HG03571 (cell line): Measurements from ENCODE around the gene TMPRSS2.

ENCODE experiments used
- ATAC-seq: cut with Tn5 transposase; IDR thresholded peaks from one replicate; pipeline ENCODE4 v1.9.1; 2021; ENCODE audit not compliant: unreplicated experiment

TMPRSS2 gene

DNA sequence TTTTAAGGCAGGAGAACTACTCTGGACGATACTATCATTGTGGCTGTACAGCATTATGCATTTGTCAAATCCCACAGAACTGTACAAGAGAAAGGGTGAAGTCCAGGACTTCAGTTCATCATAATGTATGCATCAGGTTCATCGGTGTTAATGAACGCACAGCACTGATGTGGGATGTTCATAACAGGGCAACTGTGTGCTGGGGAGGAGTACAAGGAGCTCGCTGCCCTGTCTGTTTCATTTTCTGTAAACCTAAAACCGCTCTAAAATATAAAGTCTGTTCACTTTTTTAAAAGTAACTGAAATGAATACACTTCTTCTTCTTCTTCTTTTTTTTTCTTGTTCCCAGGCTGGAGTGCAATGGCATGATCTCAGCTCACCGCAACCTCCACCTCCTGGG is 25.0 kb downstream of the TMPRSS2 start:
- ATAC-seq, result no peak

- no peak for ATAC-seq
Measured at GRCh38 chr21:41482301-41482700, 25.7 kb downstream of the TMPRSS2 start.

DNA sequence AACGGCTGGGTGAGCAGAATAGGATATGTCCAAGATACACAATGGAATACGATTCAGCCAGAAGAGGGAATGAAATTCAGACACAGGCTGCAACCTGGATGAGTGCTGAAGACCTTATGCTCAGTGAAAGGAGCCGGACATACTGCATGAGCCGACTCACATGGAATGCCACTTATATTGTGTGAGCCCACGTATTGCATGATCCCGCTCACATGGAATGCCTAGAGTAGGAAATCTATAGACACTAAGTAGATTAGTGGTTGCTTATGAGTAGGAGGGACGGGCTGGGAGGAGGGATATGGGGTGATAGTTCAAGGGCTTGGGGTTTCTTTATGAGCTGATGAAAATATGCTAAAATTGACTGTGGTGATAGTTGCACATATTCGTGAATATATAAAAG is 26.8 kb downstream of the TMPRSS2 start:
- no peak for ATAC-seq

DNA sequence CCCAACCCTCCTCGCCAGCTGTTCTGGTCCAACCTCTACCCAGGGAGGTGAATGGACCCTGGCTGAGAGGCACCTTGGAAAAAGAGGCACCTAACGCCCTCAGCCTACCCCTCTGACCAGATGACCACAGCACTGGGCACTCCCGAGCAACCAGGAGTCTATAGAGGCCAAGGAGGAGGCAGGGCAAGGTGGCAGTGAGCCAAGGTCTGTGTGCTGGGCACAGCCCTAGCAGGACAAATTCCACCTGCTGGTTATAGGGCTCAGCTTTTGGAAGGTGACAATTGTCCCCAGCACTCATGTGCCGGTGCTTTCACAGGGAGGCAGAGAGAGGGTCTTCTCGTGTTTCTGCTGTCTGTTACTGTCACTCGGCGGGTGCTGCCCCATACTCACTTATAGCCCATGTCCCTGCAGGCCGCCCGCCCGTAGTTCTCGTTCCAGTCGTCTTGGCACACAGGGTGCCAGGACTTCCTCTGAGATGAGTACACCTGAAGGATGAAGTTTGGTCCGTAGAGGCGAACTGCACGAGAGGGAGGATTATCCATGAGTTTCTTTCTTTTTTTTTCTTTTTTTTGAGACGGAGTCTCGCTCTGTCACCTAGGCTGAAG is 27.8 kb downstream of the TMPRSS2 start:
- ATAC-seq, result no peak

DNA sequence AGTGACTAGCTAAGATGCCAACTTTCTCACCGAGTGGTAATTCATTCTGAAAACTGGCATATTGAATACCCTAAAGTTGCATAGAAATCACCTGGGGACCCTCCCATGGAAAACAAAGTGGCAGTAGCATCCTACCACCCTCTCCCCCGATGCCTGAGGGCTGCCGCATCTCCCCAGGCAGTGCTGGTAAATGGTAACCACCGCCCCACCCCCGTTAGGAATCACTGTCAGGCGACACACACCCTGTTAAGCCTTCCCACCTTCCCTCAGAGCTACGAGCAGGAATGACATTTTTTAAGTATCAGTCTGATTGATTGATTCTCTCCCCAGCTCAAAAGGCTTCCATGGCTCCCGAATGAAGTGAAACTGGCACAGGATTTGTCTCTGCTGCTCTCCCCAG is 28.3 kb downstream of the TMPRSS2 start:
- ATAC-seq, result no peak

GRCh38 chr21:41478319-41479177 is 29.4 kb downstream of the TMPRSS2 start:
- ATAC-seq, result no peak

- ATAC-seq, result no peak
Measured at GRCh38 chr21:41477641-41478318, 30.2 kb downstream of the TMPRSS2 start.

- ATAC-seq, result no peak
Measured at GRCh38 chr21:41475714-41476420, 32.1 kb downstream of the TMPRSS2 start.

GRCh38 chr21:41472753-41473548 is 35.0 kb downstream of the TMPRSS2 start:
- ATAC-seq, result no peak

DNA sequence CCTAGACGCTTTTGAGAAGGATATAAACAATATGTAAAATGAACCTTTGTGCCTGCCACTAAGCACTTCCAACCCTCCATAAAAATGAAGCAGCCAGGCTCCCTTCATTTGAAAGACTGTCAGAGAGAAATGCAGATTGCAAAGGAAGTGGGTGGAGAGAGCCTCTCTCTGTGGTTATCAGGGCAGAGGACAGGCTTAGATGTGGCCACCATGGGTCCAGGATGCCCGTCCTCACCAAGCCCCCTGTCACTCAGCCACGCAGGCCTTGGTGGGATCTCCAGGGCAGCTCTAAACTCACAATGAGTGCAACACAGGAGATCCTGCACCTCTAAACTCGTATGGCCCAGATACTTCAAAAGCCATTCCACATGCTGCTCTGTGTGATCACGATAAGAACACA is 37.9 kb downstream of the TMPRSS2 start:
- ATAC-seq, result no peak

- no peak for ATAC-seq
Measured at GRCh38 chr21:41466024-41466820, 41.7 kb downstream of the TMPRSS2 start.

DNA sequence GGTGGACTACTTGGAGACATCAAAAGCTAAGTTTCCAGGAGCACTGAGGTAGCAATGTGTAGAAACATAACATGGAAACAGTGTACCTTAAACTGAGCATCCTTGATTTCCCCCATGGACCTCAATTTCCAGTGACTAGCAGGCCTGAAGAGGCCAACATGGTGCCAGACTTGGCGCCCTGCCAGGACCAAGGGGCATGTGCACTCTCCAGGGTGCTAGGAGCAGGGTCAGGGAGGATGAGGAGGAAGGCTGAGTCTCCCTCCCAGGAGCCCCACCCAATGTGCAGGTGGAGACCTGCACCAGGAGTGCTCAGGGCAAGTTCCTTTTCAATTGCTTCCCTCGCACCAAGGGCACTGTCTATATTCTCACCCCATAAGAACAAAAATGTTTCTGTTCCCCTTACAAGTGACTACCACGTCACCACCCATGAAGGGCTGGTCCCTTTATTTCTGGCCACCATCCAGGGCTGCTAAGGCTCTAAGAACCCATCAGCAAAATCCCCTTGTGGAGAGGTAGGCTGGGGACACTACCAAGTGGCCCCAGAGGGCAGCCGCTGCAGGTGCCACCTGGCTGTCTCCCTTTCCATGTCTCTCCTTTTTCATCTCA is 42.7 kb downstream of the TMPRSS2 start:
- no peak for ATAC-seq

- ATAC-seq, result no peak
Measured at GRCh38 chr21:41460578-41461527, 47.1 kb downstream of the TMPRSS2 start.

- no peak for ATAC-seq
Measured at GRCh38 chr21:41459884-41460534, 47.9 kb downstream of the TMPRSS2 start.

DNA sequence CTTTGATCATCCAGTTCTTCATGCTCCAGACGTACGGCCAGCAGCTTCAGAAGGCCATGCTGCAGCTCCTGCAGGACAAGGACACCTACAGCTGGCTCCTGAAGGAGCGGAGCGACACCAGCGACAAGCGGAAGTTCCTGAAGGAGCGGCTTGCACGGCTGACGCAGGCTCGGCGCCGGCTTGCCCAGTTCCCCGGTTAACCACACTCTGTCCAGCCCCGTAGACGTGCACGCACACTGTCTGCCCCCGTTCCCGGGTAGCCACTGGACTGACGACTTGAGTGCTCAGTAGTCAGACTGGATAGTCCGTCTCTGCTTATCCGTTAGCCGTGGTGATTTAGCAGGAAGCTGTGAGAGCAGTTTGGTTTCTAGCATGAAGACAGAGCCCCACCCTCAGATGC is 49.4 kb downstream of the TMPRSS2 start:
- ATAC-seq, result no peak

DNA sequence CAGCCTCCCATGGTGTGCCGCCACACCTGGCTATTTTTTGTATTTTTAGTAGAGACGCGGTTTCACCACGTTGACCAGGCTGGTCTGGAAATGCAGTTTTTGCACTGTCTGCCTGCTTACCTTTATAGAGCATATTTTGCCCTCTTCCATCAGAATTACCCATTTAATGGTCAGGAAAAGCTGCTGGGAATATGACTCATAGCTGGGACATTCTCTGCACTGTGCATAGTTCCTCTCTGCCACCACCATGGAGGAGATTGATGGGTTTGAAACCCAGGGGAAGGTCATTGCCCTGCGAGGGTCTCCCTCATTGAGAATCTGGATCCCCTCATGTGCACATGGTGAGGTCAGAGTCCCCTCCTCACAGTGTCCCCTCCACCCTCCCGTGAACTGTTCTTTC is 49.8 kb downstream of the TMPRSS2 start:
- no peak for ATAC-seq

DNA sequence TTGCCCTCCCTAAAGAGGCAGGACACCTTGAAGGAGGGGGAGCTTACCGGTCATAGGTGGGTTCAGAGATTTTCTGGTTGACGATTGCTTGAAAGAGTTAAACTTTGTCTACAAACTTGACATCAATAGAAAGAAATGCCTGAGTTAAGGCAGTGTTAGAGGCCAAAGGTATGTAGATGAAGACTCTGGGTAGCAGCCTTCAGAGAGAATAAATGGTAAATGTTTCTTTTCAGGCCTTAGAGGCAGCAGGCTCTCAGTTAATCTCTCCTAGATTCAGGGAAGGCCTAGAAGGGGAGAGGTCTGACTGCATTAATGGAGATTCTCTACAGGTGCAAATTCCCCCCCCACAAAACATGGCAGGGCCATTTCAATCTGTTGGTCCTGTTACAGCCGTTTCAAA is 54.2 kb downstream of the TMPRSS2 start:
- ATAC-seq, result no peak

DNA sequence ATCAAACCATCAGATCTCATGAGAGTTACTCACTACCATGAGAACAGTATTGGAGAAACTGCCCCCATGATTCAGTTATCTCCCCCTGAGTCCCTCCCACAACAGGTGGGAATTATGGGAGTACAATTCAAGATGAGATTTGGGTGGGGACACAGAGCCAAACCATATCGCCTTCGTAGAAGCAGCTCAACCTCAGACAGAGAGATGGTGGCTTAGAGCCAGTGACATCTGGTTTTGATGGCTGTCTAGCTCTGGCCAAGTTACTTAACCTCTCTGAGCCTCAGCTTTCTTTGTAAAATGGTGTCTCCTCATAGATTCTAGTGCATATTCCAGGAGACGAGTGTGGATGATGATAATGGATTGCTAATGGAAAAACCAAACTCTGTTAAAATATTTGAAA is 54.8 kb downstream of the TMPRSS2 start:
- ATAC-seq, result no peak
